Measurements from ENCODE around the gene GPR27. TPM values are rescaled to one million over a fixed set of nuclear protein-coding genes. Genes with fewer than 3 reads are reported as not detected.

The GPR27 gene, protein sequence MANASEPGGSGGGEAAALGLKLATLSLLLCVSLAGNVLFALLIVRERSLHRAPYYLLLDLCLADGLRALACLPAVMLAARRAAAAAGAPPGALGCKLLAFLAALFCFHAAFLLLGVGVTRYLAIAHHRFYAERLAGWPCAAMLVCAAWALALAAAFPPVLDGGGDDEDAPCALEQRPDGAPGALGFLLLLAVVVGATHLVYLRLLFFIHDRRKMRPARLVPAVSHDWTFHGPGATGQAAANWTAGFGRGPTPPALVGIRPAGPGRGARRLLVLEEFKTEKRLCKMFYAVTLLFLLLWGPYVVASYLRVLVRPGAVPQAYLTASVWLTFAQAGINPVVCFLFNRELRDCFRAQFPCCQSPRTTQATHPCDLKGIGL
- under 0.01 and 1.6 TPM in 2 replicates for total RNA-seq

GRCh38 chr3:71753701-71754609 lies at the start of gene GPR27:
Gene GPR27 (plus strand): TSS chr3:71753855. CDS start chr3:71754050, 195 bp downstream.

GRCh38 chr3:71725271-71725991 lies 28.2 kb upstream of the GPR27 start, which contains the start of gene EIF4E3:
Gene EIF4E3 (minus strand): TSS chr3:71725402. CDS start chr3:71725367, 35 bp downstream.

GRCh38 chr3:71784914-71785531 lies 31.4 kb downstream of the GPR27 start, which contains the start of gene PROK2:
Gene PROK2 (minus strand): TSS chr3:71785148. CDS start chr3:71785052, 96 bp downstream.

Other genes starting within 250 kb of the GPR27 start
- gene FOXP1, start 170.1 kb upstream of the GPR27 start, total RNA-seq, result 35.2 and 35.6 TPM in 2 replicates
- gene EIF4E3, start 28.5 kb upstream of the GPR27 start, total RNA-seq, result 2.4 and 5.1 TPM in 2 replicates
- gene PROK2, start 31.3 kb downstream of the GPR27 start, total RNA-seq, result not detected in 2 replicates